ENCODE results near the gene DISC1.

DISC1 gene

DNA sequence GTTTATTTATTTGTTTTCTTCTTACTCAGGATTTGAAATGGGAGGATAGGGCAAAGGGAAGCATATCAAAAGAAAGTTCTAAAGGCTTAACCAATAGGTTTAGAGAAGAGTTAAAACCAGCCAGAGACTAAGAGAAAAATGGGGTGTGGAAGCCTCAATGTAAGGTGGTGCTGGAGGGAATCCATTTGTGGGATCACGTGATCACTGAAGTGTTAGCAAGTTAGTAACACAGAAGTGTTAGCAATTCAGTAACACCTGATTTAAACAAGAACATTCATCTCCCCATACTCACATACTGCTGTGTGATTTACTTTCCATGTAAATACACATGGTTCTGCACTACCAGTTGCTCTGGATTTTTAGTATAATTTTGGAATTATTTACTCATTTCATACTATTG lies 451.2 kb downstream of the DISC1 start:
- DNase-seq (ENCODE audit: low read depth): no peak
- TF ChIP-seq, protein P1, sequence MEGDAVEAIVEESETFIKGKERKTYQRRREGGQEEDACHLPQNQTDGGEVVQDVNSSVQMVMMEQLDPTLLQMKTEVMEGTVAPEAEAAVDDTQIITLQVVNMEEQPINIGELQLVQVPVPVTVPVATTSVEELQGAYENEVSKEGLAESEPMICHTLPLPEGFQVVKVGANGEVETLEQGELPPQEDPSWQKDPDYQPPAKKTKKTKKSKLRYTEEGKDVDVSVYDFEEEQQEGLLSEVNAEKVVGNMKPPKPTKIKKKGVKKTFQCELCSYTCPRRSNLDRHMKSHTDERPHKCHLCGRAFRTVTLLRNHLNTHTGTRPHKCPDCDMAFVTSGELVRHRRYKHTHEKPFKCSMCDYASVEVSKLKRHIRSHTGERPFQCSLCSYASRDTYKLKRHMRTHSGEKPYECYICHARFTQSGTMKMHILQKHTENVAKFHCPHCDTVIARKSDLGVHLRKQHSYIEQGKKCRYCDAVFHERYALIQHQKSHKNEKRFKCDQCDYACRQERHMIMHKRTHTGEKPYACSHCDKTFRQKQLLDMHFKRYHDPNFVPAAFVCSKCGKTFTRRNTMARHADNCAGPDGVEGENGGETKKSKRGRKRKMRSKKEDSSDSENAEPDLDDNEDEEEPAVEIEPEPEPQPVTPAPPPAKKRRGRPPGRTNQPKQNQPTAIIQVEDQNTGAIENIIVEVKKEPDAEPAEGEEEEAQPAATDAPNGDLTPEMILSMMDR (IDR thresholded peaks at IDR 0.05; ENCODE audit: low read depth, low read length): no peak
- TF ChIP-seq POLR2A (IDR thresholded peaks at IDR 0.05; ENCODE audit: extremely low read depth, insufficient read length) (no peak), MYC (IDR thresholded peaks at IDR 0.05; ENCODE audit: low read depth, low read length) (no peak)
- TF ChIP-seq, protein P2, sequence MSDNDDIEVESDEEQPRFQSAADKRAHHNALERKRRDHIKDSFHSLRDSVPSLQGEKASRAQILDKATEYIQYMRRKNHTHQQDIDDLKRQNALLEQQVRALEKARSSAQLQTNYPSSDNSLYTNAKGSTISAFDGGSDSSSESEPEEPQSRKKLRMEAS (IDR thresholded peaks at IDR 0.05; ENCODE audit: low read depth, low read length): no peak
- H3K4me3 ChIP-seq (ENCODE audit: low read depth, low read length): no peak overlapping the region

DNA sequence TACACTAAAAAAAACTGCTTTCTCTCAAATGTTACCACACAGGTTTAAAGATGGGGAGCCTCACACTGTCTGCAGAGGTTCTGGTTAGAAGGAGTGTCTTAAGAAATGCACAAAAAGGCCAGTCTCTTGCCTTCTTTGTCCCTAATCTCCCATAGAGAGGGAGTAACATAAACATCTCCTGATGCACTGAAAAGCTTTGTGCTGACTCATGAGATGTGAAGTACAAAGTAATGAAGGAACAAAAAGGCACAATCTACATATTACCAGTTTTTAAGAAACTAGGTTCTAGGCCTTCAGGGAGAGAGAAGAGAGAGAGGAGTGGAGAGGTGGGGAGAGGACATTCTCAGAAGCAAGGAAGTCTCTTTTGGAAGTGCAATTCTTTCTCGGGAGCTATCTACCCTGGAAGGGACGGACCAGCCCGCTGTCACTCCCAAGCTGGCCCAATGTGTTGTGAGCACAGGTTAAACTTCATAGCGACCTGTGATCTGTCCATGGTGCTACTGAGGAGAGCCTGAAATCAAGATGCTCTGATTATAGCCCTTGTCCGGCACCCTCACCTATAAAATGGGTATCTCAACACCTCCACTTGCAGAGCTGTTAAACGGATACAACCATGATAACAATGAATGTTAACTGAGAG lies 458.1 kb downstream of the DISC1 start:
- DNase-seq (ENCODE audit: low read depth): peak; percentile 15
- TF ChIP-seq, protein P1 (IDR thresholded peaks at IDR 0.05; ENCODE audit: low read depth, low read length): no peak
- H3K4me3 ChIP-seq (ENCODE audit: low read depth, low read length): no peak overlapping the region

- DNase-seq (ENCODE audit: low read depth): no peak
- TF ChIP-seq MYC (IDR thresholded peaks at IDR 0.05; ENCODE audit: low read depth, low read length): no peak
- TF ChIP-seq, protein P2 (IDR thresholded peaks at IDR 0.05; ENCODE audit: low read depth, low read length): no peak
- TF ChIP-seq, protein P1 (IDR thresholded peaks at IDR 0.05; ENCODE audit: low read depth, low read length): no peak
- TF ChIP-seq POLR2A (IDR thresholded peaks at IDR 0.05; ENCODE audit: extremely low read depth, insufficient read length): no peak
- H3K4me3 ChIP-seq (ENCODE audit: low read depth, low read length): no peak overlapping the region
Observed at GRCh38 chr1:232090816-232091215, 464.2 kb downstream of the DISC1 start.

All from NB4 (cell line).